H1 (cell line): Measurements from ENCODE around the gene PLCL2. TPM values are rescaled to one million over a fixed set of nuclear protein-coding genes. Genes with fewer than 3 reads are reported as not detected.

ENCODE experiments used
- CEBPB ChIP-seq: IDR thresholded peaks from 2 replicates; pipeline ENCODE4 v1.6.1; 2012; ENCODE audit warnings: low read depth, low read length
- E2F6 ChIP-seq: IDR thresholded peaks from 2 replicates; pipeline ENCODE4 v1.6.1; 2012; ENCODE audit warnings: inconsistent platforms
- RFX5 ChIP-seq: IDR thresholded peaks from 2 replicates; pipeline ENCODE4 v1.6.1; 2011; ENCODE audit warnings: low read depth, low read length, improper control_type of control experiment, borderline replicate concordance
- SIRT6 ChIP-seq: IDR thresholded peaks from one replicate; pipeline ENCODE4 v1.7.1; 2012; ENCODE audit warnings: low read length, inconsistent platforms
- polyA plus RNA-seq, 7 experiments: library from polyadenylated mRNA; depleted of rRNA in 3 of 7; stranded (reverse) in 5 of 7; unstranded in 2 of 7; fragments of >200 nt in 5 of 7; fragments of 200-250 nt in 2 of 7; gene quantifications; 1 replicate in 5 of 7; 2 replicates in 1 of 7; 4 replicates in 1 of 7; pipeline versions ENCODE4 v1.2.1 to v1.2.3, GENCODE V29; 2011 to 2013; ENCODE audit warnings: missing spikeins in 2 of 7, mixed read lengths in 2 of 7
- total RNA-seq: library from RNA; stranded (reverse); fragmentation: NEBNext Ultra II Directional; extraction: Animal tissue kit (Norgen Biotek cat#: 25700); gene quantifications from 2 replicates; pipeline ENCODE4 v1.2.1, GENCODE V29; 2021

Gene PLCL2
- total and polyA plus RNA-seq, 2 of the 8 experiments (the other 6 are each of a cell fraction or from before 2014, with no cell fraction given): 3.5 to 6.8 TPM

GRCh38 chr3:17040322-17040989 lies 155.7 kb downstream of the PLCL2 start (continued):
- TF ChIP-seq E2F6 (no peak), RFX5 (no peak), CEBPB (no peak), SIRT6 (no peak)
